Stimulated activated CD8-positive, alpha-beta memory T cell treated with anti-CD3 and anti-CD28 coated beads, Interleukin-12 subunit alpha, Interleukin-12 subunit beta, amount 100 ng/mL, for 4 hours (primary cell): ENCODE data around the gene IL1A.

ENCODE experiments used
- DNase-seq: peaks from one replicate; pipeline ENCODE4 v3.0.0-alpha.2; 2020; ENCODE audit warnings: low read depth

Gene IL1A

DNA sequence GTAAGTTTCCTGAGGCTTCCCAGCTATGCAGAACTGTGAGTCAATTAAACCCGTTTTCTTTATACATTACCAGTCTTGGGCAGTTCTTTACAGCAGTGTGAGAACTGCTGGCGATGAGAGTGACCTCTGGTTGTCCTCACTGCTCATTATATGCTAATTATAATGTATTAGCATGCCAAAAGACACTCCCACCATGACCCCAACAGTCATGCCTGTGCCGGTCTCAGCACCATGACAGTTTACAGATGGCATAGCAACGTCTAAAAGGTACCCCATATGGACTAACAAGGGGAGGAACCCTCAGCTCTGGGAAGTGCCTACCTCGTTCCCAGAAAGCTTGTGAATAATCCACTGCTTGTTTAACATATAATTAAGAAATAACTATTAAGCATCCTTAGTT is 8.1 kb upstream of the IL1A start:
- DNase-seq: no peak

DNA sequence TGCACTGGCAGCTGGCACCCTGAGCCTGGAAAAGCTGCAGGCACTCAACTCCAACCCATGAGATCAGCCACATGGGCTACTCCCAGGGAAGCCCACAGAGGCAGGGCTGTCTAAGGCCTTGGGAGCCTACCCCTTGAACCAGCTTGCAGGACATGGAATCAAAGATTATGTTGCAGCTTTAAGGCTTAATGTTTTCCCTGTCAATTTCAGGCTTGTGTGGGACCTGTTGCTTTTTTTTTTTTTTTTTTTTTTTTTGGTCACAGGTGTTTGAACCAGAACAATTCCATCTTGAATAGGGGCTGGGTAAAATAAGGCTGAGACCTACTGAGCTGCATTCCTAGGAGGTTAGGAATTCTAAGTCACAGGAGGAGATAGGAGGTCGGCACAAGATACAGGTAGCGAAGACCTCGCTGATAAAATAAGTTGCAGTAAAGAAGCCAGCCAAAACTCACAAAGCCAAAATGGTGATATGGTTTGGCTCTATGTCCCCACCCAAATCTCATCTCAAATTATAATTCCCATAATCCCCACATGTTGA is 7.5 kb upstream of the IL1A start:
- DNase-seq: no peak

DNA sequence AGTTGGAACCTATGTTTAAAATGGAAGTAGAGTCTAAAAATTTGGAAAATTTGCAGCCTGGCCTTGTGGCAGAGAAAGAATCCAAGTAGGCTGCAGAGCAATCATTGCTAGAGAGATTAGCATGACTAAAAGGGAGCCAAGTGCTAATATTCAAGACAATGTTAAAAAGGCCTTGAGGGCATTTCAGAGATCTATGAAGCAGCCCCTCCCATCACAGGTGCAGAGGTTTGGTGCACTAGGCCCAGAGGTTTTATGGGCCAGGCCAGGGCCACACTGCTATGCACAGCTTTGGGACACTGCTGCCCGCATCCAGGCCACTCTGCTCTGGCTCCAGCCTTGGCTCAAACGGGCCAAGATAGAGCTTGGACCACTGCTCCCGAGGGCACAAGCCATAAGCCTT is 6.7 kb upstream of the IL1A start:
- DNase-seq: no peak

DNA sequence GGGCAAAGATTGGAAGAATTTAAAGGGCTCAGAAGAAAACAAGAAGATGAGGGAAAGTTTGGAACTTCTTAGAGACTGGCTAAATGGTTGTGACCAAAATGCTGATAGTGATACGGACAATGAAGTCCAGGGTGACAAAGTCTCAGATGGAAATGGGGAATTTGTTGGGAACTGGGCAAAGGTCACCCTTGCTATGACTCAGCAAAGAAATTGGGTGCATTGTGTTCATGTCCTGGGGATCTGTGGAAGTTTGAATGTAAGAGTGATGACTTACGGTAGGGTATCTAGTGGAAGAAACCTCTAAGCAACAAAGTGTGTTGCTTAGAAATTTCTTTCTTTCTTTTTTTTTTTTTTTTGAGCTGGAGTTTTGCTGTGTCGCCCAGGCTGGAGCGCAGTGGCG is 6.0 kb upstream of the IL1A start:
- no peak for DNase-seq

DNA sequence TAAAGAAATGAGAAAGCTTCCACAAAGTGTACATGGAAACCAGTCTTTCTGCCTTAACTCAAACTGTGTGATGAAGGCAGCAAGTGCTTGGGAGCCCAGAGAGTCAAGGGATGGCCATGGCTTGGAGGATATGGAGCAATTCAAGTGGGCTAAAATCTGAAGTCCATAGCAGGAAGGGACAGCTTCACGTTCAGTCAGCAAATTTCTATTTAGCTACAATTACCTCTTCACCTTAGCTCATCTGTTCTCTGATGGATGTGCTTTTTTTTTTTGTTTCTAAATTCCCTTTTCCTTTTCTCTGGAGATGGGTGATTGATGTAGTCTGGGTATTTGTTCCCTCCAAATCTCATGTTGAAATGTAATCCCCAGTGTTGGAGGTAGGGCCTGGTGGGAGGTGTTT is 4.9 kb upstream of the IL1A start:
- no peak for DNase-seq

DNA sequence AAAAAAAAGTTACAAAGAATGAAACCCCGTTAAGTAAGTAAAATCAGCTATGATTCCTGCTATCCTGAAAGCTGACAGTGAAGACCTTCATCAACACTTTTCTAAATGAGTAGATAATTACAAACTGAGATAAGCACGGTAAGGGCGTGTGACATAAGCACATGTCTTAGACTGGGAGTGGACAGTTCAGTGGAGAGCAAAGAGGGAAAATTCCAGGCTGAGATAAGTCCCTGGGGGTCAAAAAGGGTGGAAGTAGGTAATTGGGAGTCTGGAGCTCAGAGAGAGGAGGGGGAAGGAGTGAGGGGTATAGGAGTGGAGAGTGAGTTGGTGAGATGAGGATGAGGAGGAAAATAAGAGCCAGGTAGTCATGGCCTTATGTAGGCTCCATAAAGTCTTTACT is 4.4 kb upstream of the IL1A start:
- DNase-seq: no peak

DNA sequence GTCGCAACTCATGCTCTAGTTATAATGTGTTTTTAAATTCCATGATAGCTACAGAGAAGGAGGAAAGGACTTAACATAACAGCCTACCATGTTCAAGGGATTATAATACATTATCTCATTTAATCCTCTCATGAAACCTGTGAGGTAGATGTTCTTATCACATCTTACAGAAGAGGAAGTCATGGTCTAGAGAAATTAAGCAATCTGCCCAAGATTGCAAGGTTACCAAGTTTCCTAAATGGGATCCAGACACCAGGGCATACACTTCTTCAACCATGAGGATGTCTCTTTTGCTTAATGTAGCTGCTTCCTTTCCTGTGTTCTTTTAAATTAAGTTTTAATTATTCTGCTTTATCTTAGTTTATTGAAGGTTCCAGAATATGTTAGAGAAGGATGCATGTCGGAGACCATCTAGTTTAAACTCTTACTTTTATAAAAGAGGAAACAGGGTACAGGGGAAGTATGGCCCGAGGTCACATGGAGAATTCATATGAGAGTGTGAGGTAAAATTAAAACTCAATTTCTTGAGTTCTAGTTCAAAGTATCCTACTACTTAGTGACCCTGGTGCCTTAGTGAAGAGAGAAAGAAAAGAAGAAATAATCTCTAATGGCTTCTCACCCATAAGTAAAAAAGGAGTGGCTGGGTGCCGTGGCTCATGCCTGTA is 3.6 kb upstream of the IL1A start:
- DNase-seq: no peak

DNA sequence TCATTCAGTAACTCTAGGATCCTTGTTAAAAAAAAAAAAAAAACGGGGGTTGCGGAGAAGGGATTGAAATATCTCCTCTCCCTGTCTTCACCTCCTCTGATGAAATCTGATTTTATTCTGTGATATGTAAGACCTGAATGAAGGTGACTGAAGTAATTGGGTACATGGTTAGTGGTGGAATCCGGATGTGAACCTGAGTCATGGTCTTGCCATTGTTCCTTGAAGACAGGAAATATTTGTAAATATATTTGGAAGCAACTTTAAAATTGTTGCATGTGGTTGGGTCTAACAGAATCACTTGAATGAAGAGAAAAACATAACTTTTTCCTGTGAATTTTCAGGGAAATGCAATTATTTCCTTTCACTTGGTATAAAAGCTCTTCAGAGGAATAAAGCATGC is 3.0 kb upstream of the IL1A start:
- DNase-seq: no peak

DNA sequence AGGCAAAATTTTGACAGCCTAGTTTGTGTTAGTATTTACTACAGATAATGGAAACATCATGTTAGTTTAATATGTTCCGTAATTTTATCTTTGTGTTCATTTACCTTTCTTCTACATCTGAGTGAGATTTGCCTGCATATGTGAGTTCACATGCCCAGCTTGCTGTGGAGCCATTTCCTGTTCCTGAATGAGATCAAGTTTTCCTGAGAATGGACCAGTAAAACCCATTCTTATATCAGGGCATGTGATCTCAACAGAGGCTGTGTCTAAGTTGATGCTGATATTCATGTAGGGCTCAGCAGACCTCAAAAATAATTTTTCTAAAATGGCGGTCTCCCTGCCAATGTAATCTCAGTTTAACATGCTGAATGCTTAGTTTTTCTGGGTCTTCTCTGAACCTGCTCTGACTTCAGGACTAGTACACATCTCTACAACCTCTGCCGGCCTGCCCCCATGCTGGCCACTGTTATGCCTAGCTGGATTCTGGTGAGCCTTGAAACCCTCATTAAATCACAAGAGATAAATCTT is 1.0 kb downstream of the IL1A start:
- DNase-seq: no peak

DNA sequence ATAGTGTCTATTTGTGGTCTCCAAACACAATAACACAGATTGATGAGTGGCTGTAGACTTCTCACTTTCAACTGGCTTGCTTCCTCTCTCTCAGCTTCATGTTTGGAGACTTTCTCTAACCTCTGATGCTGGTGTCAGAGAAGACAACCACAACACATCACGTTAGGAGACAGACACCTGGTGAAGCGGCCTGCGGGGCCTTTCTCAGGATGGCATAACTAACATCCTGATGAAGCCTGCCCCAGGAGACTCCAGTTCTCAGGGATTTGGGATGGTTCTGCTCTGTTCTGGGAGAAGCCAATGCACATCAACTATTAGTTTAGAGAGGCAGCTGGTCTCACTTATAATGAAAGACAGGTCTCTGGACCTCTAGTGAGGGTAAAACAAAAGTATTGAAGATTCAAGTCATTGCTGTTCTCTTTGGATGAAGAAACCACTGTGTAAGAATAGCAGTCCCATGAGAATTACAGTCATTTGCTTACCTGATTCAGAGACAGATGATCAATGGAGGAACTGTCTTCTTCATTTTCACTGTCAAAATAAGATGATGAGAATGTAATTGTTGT is 2.0 kb downstream of the IL1A start:
- DNase-seq: no peak

DNA sequence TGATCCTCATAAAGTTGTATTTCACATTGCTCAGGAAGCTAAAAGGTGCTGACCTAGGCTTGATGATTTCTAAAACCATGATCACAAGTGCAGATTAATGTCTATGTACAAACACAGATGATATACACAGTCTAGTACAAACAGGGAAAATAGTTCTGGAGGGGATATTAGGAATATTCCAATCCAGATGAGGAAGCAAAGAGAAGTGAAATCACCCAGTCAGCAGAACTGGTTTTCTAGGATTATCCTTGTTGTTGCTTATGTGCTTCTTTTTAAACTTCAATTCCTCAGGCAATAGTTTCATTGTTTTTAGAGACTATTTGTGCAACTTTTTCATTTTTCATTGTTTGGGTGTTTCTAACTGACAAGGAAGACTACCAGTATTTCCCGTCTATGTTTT is 4.7 kb downstream of the IL1A start:
- no peak for DNase-seq

DNA sequence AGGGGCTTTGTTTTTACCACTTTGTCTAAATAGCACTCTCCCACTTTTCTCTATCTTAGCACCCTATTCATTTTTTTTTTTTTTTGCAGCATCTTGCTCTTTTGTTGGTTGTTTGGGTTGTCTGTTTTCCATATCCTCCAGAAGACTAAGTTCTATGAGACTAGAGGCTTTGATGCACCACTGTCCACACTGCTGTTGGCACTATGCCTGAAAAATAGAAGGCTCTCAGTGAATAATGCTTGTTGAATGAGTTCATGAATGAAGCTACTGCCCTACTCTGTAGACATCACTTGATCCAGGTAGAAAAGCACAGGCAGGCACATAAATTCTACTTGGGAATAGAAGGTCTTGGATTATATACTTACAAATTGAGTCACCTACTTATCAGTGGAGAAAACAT is 7.3 kb downstream of the IL1A start:
- no peak for DNase-seq

DNA sequence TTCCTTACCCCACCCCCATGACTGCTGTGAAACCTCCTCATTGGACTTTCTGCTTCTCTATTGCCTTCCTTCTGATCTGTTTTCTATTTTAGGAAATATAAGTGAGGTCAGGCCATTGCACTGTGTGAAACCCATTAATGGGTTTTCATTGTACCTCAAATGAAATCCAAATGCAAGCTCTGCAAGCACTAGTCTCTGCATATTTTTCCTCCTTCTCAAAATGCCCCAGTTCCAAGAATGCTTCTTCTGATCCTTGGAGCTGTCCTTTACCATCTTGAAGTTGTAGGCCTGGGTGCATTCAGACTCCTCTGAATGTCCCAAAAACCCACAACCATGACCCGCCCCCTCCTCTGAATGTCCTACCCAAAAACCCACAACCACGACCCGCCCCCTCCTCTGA is 8.2 kb downstream of the IL1A start:
- no peak for DNase-seq

DNA sequence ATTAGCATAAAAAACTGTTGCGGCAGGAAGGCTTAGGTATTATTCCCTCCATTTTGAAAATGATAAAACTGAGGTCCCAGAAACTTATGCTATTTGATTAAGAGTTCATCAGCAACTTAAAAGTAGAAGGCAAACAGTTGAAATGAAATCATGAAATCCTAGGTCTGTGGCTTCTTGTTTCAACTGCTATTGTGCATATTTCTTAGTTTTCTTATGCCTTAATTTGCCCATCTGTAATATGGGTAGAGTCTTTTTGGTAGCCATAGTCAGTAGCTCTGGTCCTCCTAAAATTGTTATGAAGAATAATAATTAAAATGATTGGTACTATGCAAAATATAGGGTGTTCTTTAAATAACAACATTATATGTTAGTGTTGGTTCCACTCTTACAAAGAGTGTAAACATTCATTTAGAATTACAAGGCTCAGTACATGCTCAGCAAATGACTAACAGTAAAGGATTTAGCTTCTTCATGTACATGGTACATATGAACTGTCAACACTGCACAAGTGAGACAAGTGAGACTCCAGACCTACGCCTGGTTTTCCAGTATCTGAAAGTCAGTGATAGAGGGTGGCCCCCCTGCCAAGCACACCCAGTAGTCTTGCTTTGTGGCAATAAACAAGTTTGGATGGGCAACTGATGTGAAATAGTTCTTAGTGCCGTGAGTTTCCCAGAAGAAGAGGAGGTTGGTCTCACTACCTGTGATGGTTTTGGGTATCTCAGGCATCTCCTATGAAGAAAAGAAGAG is 9.6 kb downstream of the IL1A start:
- DNase-seq: no peak

DNA sequence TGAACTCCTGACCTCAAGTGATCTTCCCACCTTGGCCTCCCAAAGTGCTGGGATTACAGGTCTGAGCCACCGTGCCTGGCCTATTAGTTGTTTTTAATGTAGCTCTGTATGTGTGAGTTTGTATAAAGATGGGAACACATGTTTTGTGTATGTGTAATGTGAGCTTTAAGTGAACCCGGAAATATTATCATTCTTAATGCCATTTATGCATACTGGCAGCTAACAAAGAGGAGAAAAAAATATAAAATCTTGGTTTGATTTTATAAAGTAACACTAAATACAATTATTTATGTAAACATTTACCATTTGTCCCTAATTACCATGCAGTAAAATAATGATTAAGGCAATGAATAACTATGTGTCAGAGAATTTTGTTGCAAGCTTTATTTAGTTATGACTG is 10.7 kb downstream of the IL1A start:
- DNase-seq: no peak

DNA sequence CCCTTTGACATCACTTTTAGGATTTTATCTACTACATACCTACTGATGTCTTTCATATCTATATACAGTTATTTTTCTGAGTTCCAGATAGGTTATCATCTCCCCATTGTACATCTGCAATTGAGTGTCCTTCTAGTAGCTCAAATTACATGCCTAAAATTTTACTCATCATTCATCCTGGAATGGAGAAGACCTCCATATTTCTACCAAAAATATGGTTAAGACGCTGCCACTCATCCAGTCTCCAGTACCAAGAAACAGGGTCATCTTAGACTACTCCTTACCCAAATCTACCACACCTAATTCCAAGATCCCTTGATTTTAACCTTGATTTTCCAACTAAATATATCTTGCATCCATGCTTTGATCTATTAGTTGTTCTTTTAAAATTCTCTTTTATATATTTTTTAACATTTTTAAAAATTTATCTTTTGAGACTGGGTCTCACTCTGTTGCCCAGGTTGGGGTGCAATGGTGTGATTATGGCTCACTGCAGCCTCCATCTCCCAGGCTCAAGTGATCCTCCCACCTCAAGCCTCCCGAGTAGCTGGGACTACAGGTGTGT is 11.3 kb downstream of the IL1A start:
- no peak for DNase-seq

DNA sequence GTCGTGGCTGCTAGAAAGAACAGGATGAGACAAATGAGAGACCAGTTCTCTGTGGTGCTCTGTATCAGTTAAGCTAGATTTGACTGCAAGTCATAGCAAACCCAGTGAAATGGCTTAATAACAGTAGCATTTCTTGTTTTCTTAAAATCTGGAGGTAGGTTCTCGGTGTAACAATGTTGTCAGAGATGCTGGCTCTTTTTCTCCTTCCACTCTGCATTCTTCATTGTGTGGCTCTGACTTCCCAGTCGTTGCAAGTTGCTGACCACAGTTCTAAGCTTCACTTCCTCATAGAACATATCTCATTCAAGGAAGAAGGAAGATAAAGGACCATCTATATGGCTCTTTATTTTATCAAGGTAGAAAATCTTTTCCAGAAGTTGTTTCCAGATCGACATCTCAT is 12.0 kb downstream of the IL1A start:
- no peak for DNase-seq

DNA sequence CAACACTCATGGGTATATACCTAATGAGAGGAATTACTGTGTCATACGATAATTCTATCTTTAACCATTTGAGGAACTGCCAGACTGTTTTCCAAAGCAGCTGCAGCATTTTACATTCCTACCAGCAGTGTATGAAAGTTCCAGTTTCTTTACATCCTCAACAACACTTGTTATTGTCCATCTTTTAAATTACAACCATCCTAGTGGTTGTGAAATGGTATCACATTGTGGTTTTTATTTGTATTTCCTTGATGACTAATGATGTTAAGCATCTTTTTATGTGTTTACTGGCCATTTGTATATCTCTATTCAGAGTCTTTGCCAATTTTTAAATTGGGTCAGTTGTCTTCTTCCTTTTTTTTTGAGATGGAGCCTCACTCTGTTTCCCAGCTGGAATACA is 15.9 kb downstream of the IL1A start:
- no peak for DNase-seq

DNA sequence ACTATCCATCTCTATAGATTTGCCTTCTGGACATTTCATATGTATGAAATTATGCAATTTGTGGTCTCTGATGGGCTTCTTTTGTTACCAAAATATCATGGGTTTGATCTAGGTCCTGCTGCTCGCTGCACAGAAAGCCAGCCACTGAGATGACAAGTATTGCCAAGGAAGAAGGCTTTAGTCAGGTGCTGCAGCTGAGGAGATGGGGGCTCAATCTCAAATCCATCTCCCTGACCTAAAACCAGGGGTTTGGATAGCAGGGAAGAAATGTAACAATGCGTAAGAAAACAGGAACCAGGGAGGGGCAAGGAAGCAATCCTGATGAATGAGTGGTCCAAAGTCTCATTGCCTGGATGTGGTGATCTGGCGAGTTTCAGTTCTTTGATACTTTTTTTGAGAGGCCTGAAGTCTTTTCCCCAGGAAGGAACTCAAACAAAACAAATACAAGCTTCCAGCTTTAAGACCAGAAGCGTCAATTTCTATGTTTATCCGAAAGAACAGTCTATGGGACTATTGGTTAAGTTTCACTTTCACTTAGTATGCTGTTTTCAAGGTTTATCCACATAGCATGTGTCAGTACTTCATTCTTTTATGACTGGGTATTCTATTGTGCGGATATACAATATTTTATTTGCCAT is 16.5 kb downstream of the IL1A start:
- DNase-seq: no peak

DNA sequence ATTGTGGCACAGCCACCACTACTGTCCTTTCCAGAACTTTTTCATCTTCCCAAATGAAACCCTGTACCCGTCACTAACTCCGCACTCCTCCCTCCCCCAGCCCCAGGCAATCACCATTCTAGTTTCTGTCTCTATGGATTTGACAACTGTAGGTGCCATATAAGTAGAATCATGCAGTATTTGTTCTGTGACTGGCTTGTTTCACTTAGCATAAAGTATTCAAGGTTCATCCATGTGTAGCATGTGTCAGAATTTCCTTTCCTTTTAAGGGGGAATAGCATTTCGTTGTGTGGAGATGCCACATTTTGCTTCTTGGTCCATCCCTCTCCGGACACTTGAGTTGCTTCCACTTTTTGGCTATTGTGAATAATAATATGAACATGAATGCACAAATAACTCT is 19.0 kb downstream of the IL1A start:
- DNase-seq: no peak

DNA sequence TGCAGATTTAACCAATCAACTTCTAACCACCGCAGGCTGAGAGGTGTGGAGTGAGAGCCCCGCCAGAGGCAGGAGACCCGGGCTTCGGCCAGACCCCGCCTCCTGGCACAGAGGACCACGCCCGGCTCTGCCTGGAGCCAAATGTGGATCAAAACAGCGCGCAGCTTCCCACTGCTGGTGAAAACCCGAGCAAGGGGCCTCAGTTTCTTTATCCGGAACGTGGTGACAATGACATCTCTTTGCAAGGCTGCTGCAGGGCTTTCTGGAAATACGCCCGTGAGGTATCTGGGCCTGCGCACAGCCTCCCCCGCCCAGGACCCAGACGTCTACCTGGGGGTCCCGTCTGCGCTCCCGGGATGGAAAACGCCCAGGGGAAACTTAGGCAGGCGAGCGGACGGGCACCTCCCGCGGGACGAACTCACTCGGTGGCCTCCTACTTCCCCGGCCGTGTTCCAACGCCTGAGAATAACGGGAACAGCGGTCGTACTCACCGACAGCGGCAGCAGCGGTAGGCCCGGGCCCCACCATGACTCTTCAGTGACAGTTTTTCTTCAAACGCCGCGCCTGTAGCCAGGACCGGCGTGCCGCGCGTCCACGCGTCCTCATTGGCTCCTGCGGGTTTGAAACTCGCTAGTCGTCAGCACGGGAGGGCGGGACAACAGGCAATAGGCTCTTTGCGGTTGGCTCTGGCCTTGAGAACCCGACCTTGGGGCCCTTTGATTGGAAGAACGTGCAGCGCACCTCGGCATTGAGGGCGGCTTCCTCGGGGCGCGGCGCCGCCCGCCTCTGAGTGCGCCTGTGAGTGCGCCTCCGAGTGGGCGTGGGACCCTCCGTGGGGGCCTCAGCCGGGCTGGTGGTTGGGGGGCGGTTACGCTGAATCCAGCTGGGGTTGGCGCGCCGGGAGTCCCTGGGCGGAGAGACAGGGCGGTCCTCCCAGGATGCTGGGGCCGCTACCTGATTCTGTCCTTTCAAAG is 19.9 kb downstream of the IL1A start, which contains the start of gene CKAP2L:
TSS of gene CKAP2L (minus strand) at position 539 of the 974 bp plus-strand sequence. CDS start at position 528, 11 bp downstream.
- peak; percentile 89 for DNase-seq
